ENCODE data around the gene SHROOM1.

DNA sequence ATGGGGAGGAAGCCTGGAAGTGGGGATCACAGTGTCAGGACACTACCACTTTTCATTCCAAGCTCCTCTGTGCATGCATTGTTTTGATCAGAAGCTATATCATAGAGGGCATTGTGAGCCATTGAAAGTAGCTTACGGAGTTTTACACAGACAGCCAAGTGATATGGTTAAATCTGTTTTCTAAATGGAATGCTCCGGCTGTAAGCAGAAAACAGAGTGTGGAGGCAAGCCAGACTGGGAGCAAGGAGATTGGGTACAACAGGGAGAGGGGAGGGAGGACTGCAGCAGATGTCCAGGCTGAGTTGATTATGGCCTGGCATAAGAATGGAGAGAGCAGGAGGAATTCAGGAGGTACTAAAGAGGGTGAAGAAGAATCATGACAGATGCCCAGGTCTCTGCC lies 32.8 kb downstream of the SHROOM1 start:
- TF ChIP-seq, protein P1, sequence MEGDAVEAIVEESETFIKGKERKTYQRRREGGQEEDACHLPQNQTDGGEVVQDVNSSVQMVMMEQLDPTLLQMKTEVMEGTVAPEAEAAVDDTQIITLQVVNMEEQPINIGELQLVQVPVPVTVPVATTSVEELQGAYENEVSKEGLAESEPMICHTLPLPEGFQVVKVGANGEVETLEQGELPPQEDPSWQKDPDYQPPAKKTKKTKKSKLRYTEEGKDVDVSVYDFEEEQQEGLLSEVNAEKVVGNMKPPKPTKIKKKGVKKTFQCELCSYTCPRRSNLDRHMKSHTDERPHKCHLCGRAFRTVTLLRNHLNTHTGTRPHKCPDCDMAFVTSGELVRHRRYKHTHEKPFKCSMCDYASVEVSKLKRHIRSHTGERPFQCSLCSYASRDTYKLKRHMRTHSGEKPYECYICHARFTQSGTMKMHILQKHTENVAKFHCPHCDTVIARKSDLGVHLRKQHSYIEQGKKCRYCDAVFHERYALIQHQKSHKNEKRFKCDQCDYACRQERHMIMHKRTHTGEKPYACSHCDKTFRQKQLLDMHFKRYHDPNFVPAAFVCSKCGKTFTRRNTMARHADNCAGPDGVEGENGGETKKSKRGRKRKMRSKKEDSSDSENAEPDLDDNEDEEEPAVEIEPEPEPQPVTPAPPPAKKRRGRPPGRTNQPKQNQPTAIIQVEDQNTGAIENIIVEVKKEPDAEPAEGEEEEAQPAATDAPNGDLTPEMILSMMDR (conservative IDR thresholded peaks at IDR 0.05 in 1 of 2, IDR thresholded peaks at IDR 0.05 in 1 of 2; ENCODE audit: low read depth in 1 of 2, low read length in 2 of 2) = no peak
- TF ChIP-seq EZH2 (IDR thresholded peaks at IDR 0.05; ENCODE audit: low read length, missing control alignments) = no peak
